Suppressor macrophage (primary cell): ENCODE measurements around the gene OTOP1.
A peak's percentile ranks its signal among the peaks of the same experiment; 100 is the strongest.
"Not testable (repeated sequence)": the region's sequence is repeated elsewhere in the genome, so short reads cannot be mapped to it uniquely, and the experiment has no call there.

Experiments used
- DNase-seq, 4 experiments: peaks; one replicate each; pipeline ENCODE4 v3.0.0-alpha.2; 2020 to 2022

OTOP1 gene

GRCh38 chr4:4160956-4161665 is 65.6 kb downstream of the OTOP1 start:
- DNase-seq = not testable (repeated sequence)

- peak; percentile 15 to 62 (median 24) for DNase-seq
Measured at GRCh38 chr4:4145622-4146021, 81.1 kb downstream of the OTOP1 start.

GRCh38 chr4:4143376-4143775 is 83.4 kb downstream of the OTOP1 start:
- not testable (repeated sequence) for DNase-seq

GRCh38 chr4:4142679-4143078 is 84.0 kb downstream of the OTOP1 start:
- not testable (repeated sequence) for DNase-seq

- not testable (repeated sequence) for DNase-seq
Measured at GRCh38 chr4:4141186-4141585, 85.5 kb downstream of the OTOP1 start.
